SH-SY5Y (cell line): ENCODE measurements around the gene PDE4A.

Source experiments
- GATA2 ChIP-seq: IDR thresholded peaks from 2 replicates; pipeline ENCODE4 v1.6.1; 2011; ENCODE audit warnings: mild to moderate bottlenecking, low read depth, low read length
- GATA3 ChIP-seq: IDR thresholded peaks from 2 replicates; pipeline ENCODE4 v1.6.1; 2011; ENCODE audit warnings: low read depth, mild to moderate bottlenecking, low read length, moderate library complexity

GRCh38 chr19:10474962-10475451, 54.7 kb downstream of the PDE4A start:
- TF ChIP-seq GATA2: no peak
- no peak for TF ChIP-seq GATA3
